ENCODE results near the gene SUN1.
"Not testable (repeated sequence)": the region's sequence is repeated elsewhere in the genome, so short reads cannot be mapped to it uniquely, and the experiment has no call there.

SUN1 gene

GRCh38 chr7:798921-799470 is 33.3 kb upstream of the SUN1 start:
- Histone ChIP-seq H3K4me3 (replicated peaks; ENCODE audit: low read depth, low read length) (no peak overlapping the region), H3K36me3 (ENCODE audit: control insufficient read depth, insufficient read depth, low read length) (no peaks in the 10 kb centered on the region), H3K27me3 (replicated peaks; ENCODE audit: control insufficient read depth, insufficient read depth, low read length) (no peaks in the 10 kb centered on the region)
- DNase-seq (ENCODE audit: extremely low read depth, insufficient read length), result no peak
- TF ChIP-seq CTCF (IDR thresholded peaks at IDR 0.05; ENCODE audit: insufficient read depth, low read length, poor library complexity, severe bottlenecking), result no peak

- DNase-seq (ENCODE audit: extremely low read depth, insufficient read length), result no peak
- Histone ChIP-seq H3K27me3 (replicated peaks; ENCODE audit: control insufficient read depth, insufficient read depth, low read length) (no peaks in the 10 kb centered on the region), H3K36me3 (ENCODE audit: control insufficient read depth, insufficient read depth, low read length) (no peaks in the 10 kb centered on the region), H3K4me3 (replicated peaks; ENCODE audit: low read depth, low read length) (no peak overlapping the region)
- no peak for TF ChIP-seq CTCF (IDR thresholded peaks at IDR 0.05; ENCODE audit: insufficient read depth, low read length, poor library complexity, severe bottlenecking)
Observed at GRCh38 chr7:800692-801091, 31.6 kb upstream of the SUN1 start.

GRCh38 chr7:801351-801750 is 30.9 kb upstream of the SUN1 start:
- DNase-seq (ENCODE audit: extremely low read depth, insufficient read length); H3K27me3 ChIP-seq (replicated peaks; ENCODE audit: control insufficient read depth, insufficient read depth, low read length): not testable (repeated sequence)

GRCh38 chr7:801940-802381 is 30.3 kb upstream of the SUN1 start:
- no peak for DNase-seq (ENCODE audit: extremely low read depth, insufficient read length)
- no peaks in the 10 kb centered on the region for H3K36me3 ChIP-seq (ENCODE audit: control insufficient read depth, insufficient read depth, low read length)
- no peaks in the 10 kb centered on the region for H3K27me3 ChIP-seq (replicated peaks; ENCODE audit: control insufficient read depth, insufficient read depth, low read length)
- no peak for TF ChIP-seq CTCF (IDR thresholded peaks at IDR 0.05; ENCODE audit: insufficient read depth, low read length, poor library complexity, severe bottlenecking)
- no peak overlapping the region for H3K4me3 ChIP-seq (replicated peaks; ENCODE audit: low read depth, low read length)

More at GRCh38 chr7:801351-801750, 30.9 kb upstream of the SUN1 start:
- not testable (repeated sequence) for H3K4me3 ChIP-seq (replicated peaks; ENCODE audit: low read depth, low read length); H3K36me3 ChIP-seq (ENCODE audit: control insufficient read depth, insufficient read depth, low read length)

GRCh38 chr7:802500-803242 is 29.6 kb upstream of the SUN1 start:
- DNase-seq (ENCODE audit: extremely low read depth, insufficient read length), result no peak
- no peak overlapping the region for H3K4me3 ChIP-seq (replicated peaks; ENCODE audit: low read depth, low read length)
- no peak for TF ChIP-seq CTCF (IDR thresholded peaks at IDR 0.05; ENCODE audit: insufficient read depth, low read length, poor library complexity, severe bottlenecking)

GRCh38 chr7:803243-803635 is 29.0 kb upstream of the SUN1 start:
- no peaks in the 10 kb centered on the region for H3K36me3 ChIP-seq (ENCODE audit: control insufficient read depth, insufficient read depth, low read length)
- H3K27me3 ChIP-seq (replicated peaks; ENCODE audit: control insufficient read depth, insufficient read depth, low read length), result no peaks in the 10 kb centered on the region
- no peak for TF ChIP-seq CTCF (IDR thresholded peaks at IDR 0.05; ENCODE audit: insufficient read depth, low read length, poor library complexity, severe bottlenecking)
- DNase-seq (ENCODE audit: extremely low read depth, insufficient read length), result no peak
- no peak overlapping the region for H3K4me3 ChIP-seq (replicated peaks; ENCODE audit: low read depth, low read length)

More at GRCh38 chr7:802500-803242, 29.6 kb upstream of the SUN1 start:
- H3K27me3 ChIP-seq (replicated peaks; ENCODE audit: control insufficient read depth, insufficient read depth, low read length), result no peaks in the 10 kb centered on the region
- no peaks in the 10 kb centered on the region for H3K36me3 ChIP-seq (ENCODE audit: control insufficient read depth, insufficient read depth, low read length)

GRCh38 chr7:803796-804195 is 28.5 kb upstream of the SUN1 start:
- H3K36me3 ChIP-seq (ENCODE audit: control insufficient read depth, insufficient read depth, low read length); DNase-seq (ENCODE audit: extremely low read depth, insufficient read length); H3K4me3 ChIP-seq (replicated peaks; ENCODE audit: low read depth, low read length); H3K27me3 ChIP-seq (replicated peaks; ENCODE audit: control insufficient read depth, insufficient read depth, low read length): not testable (repeated sequence)
